Measurements from ENCODE around the gene OR52B4. TPM values are rescaled to one million over a fixed set of nuclear protein-coding genes. Genes with fewer than 3 reads are reported as not detected.

Gene OR52B4
- total RNA-seq, 1 experiment from 2014 or later: not detected

DNA sequence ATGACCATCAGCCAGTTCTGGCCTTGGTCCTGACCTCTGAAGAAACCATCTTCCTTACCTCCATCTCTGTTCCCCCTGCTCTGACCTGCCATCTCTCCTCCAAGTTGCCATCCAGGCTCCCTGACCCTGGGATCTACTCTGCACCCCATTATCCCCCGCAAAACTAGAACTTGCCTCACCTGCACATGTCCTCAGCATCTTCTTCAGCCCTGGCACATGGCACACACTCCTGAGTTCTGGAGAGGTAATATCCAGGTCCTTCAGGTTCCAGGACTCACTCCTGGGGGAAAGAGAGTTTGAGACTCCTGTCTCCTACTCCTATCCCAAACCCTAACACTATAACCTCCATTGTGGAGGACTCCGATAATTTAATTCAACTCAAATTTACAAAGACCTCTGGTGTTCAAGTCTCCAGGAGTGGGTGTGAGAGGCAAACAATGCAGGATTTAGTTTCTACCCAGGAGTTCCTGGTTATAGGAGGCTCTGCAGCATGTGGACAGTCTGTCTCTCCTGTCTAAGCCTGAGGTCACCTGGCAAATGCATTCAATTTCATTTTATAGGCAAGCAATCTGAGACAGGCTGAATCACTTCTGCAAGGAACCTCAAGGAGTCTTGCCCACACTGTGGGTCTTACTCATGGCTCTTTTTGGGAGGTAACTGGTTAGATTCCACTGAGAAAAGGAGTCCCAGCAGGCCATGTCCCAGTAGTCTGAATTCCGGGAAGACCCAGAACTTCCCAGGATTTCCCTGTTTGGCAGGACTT lies 18.0 kb upstream of the OR52B4 start:
- intact Hi-C loops (cut with micrococcal nuclease; ENCODE audit: unreplicated experiment): no loop called here
- no peak for DNase-seq (ENCODE audit: low read depth, low spot score)

DNA sequence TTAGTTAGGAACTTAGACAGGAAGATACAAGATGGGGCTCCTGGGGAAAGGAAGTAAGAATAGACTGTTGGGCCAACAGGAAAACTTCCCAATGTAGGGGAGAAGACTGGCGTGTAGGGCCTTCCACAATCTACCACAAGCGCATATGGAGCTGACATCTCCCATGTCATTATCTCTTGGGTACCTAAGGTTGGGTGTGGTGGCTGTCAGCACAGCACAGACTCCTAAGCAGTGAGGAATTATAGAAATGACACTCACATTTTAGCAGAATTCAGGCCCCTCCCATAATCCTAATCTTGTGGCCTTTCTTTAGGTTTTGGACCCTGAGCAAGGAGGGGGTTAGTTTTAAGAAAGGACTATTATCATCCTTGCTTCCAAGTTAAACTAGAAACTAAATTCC lies 13.7 kb upstream of the OR52B4 start:
- H3K4me1 ChIP-seq (ENCODE audit: control insufficient read depth, insufficient read depth, low read length): no peaks in the 10 kb centered on the region
- DNase-seq (ENCODE audit: low read depth, low spot score) (no peak), ATAC-seq (no peak)
- no TSS peak for BruUV-seq (replicated peaks)
- CTCF ChIA-PET: no interaction called here
- POLR2A ChIA-PET: no interaction called here
- no peak overlapping the region for H3K27ac ChIP-seq (ENCODE audit: low read length)
- H3K36me3 ChIP-seq (ENCODE audit: control insufficient read depth, insufficient read depth, low read length): no peaks in the 10 kb centered on the region
- H3K27me3 ChIP-seq (ENCODE audit: control insufficient read depth, insufficient read depth, low read length): peaks cover 10% of the 10 kb centered on the region; the same call in 1 of the 2 replicates
- in situ Hi-C loops (cut with HindIII; ENCODE audit: low pct_unique_long_range_greater_than_20kb, low sequenced_read_pairs): no loop called here
- intact Hi-C loops (cut with micrococcal nuclease; ENCODE audit: unreplicated experiment): no loop called here
- no peaks in the 10 kb centered on the region for H3K9me3 ChIP-seq (ENCODE audit: control insufficient read depth, insufficient read depth, low read depth, low read length)
- H3K4me3 ChIP-seq (ENCODE audit: low read depth in 2 of 2, low read length in 2 of 2): no peak overlapping the region
- TF ChIP-seq, protein P1, sequence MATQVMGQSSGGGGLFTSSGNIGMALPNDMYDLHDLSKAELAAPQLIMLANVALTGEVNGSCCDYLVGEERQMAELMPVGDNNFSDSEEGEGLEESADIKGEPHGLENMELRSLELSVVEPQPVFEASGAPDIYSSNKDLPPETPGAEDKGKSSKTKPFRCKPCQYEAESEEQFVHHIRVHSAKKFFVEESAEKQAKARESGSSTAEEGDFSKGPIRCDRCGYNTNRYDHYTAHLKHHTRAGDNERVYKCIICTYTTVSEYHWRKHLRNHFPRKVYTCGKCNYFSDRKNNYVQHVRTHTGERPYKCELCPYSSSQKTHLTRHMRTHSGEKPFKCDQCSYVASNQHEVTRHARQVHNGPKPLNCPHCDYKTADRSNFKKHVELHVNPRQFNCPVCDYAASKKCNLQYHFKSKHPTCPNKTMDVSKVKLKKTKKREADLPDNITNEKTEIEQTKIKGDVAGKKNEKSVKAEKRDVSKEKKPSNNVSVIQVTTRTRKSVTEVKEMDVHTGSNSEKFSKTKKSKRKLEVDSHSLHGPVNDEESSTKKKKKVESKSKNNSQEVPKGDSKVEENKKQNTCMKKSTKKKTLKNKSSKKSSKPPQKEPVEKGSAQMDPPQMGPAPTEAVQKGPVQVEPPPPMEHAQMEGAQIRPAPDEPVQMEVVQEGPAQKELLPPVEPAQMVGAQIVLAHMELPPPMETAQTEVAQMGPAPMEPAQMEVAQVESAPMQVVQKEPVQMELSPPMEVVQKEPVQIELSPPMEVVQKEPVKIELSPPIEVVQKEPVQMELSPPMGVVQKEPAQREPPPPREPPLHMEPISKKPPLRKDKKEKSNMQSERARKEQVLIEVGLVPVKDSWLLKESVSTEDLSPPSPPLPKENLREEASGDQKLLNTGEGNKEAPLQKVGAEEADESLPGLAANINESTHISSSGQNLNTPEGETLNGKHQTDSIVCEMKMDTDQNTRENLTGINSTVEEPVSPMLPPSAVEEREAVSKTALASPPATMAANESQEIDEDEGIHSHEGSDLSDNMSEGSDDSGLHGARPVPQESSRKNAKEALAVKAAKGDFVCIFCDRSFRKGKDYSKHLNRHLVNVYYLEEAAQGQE (IDR thresholded peaks at IDR 0.05; ENCODE audit: insufficient read depth in 1 of 2, low read depth in 2 of 2, low read length in 1 of 2): no peak
- TF ChIP-seq SIN3A (IDR thresholded peaks at IDR 0.05; ENCODE audit: borderline replicate concordance, insufficient read depth, low read depth, low read length): no peak
- no peak for TF ChIP-seq TCF7L2 (IDR thresholded peaks at IDR 0.05; ENCODE audit: low read depth, low read length)
- TF ChIP-seq, protein P2, sequence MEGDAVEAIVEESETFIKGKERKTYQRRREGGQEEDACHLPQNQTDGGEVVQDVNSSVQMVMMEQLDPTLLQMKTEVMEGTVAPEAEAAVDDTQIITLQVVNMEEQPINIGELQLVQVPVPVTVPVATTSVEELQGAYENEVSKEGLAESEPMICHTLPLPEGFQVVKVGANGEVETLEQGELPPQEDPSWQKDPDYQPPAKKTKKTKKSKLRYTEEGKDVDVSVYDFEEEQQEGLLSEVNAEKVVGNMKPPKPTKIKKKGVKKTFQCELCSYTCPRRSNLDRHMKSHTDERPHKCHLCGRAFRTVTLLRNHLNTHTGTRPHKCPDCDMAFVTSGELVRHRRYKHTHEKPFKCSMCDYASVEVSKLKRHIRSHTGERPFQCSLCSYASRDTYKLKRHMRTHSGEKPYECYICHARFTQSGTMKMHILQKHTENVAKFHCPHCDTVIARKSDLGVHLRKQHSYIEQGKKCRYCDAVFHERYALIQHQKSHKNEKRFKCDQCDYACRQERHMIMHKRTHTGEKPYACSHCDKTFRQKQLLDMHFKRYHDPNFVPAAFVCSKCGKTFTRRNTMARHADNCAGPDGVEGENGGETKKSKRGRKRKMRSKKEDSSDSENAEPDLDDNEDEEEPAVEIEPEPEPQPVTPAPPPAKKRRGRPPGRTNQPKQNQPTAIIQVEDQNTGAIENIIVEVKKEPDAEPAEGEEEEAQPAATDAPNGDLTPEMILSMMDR (IDR thresholded peaks at IDR 0.05): no peak
- TF ChIP-seq POLR2AphosphoS5 (IDR thresholded peaks at IDR 0.05; ENCODE audit: low read depth, low read length): no peak

More for the DNA sequence above, 18.0 kb upstream of the OR52B4 start:
- Histone ChIP-seq H3K27ac (ENCODE audit: low read length) (no peak overlapping the region), H3K9me3 (ENCODE audit: control insufficient read depth, insufficient read depth, low read depth, low read length) (no peaks in the 10 kb centered on the region), H3K4me3 (ENCODE audit: low read depth in 2 of 2, low read length in 2 of 2) (no peak overlapping the region), H3K4me1 (ENCODE audit: control insufficient read depth, insufficient read depth, low read length) (no peaks in the 10 kb centered on the region), H3K36me3 (ENCODE audit: control insufficient read depth, insufficient read depth, low read length) (0 out of 2 replicates have a peak, but pooled peaks cover 6% of the 10 kb centered on the region), H3K27me3 (ENCODE audit: control insufficient read depth, insufficient read depth, low read length) (no peaks in the 10 kb centered on the region)
- TF ChIP-seq SIN3A (IDR thresholded peaks at IDR 0.05; ENCODE audit: borderline replicate concordance, insufficient read depth, low read depth, low read length): no peak
- TF ChIP-seq, protein P2 (IDR thresholded peaks at IDR 0.05): no peak
- TF ChIP-seq, protein P1 (IDR thresholded peaks at IDR 0.05; ENCODE audit: insufficient read depth in 1 of 2, low read depth in 2 of 2, low read length in 1 of 2): no peak
- TF ChIP-seq POLR2AphosphoS5 (IDR thresholded peaks at IDR 0.05; ENCODE audit: low read depth, low read length): no peak
- no peak for TF ChIP-seq TCF7L2 (IDR thresholded peaks at IDR 0.05; ENCODE audit: low read depth, low read length)
- ChIA-PET POLR2A (no interaction called here), CTCF (no interaction called here)
- no peak for ATAC-seq
- in situ Hi-C loops (cut with HindIII; ENCODE audit: low pct_unique_long_range_greater_than_20kb, low sequenced_read_pairs): no loop called here
- no TSS peak for BruUV-seq (replicated peaks)
